Skeletal muscle tissue (tissue), 4 donors: ENCODE results near the gene RAE1. TPM values are rescaled to one million over a fixed set of nuclear protein-coding genes. Genes with fewer than 3 reads are reported as not detected.

ENCODE experiments used
- H3K27ac ChIP-seq: one replicate; pipeline ENCODE4 v1.7.0; 2013; ENCODE audit warnings: mild to moderate bottlenecking, low read depth, low read length, inconsistent platforms
- H3K27me3 ChIP-seq, 3 donors: one replicate each; pipeline ENCODE4 v1.7.0; 2013; ENCODE audit warnings: low read length in 3 of 3; ENCODE audit not compliant: control insufficient read depth in 3 of 3, insufficient read depth in 3 of 3
- H3K36me3 ChIP-seq, 3 donors: one replicate each; pipeline ENCODE4 v1.7.0; 2013; ENCODE audit warnings: low read length in 3 of 3; ENCODE audit not compliant: control insufficient read depth in 3 of 3, insufficient read depth in 3 of 3
- H3K4me1 ChIP-seq, 3 donors: one replicate each; pipeline ENCODE4 v1.7.0; 2013; ENCODE audit warnings: low read length in 3 of 3, mild to moderate bottlenecking in 3 of 3; ENCODE audit not compliant: control insufficient read depth in 3 of 3, insufficient read depth in 3 of 3
- H3K4me3 ChIP-seq, 3 donors: one replicate each; pipeline ENCODE4 v1.7.0; 2013; ENCODE audit warnings: low read length in 3 of 3
- H3K9ac ChIP-seq, 3 donors: one replicate each; pipeline ENCODE4 v1.7.0; 2013; ENCODE audit warnings: low read length in 3 of 3, mild to moderate bottlenecking in 3 of 3, moderate library complexity in 2 of 3, low read depth in 1 of 3
- H3K9me3 ChIP-seq, 3 donors: one replicate each; pipeline ENCODE4 v1.7.0; 2013; ENCODE audit warnings: low read length in 3 of 3; ENCODE audit not compliant: control insufficient read depth in 3 of 3
- total RNA-seq: library from RNA; depleted of rRNA; stranded (reverse); fragments of >200 nt; gene quantifications from one replicate; pipeline ENCODE4 v1.2.3, GENCODE V29; 2014
- donor health status: Osteomylitis.

Gene RAE1
- total RNA-seq, 1 donor from 2014 or later: 18.3 TPM

- H3K36me3 ChIP-seq: peaks cover 13 to 15% (median 14%) of the 10 kb centered on the region in 3 donors
- peak overlapping the region; percentile 86 to 98 (median 96) for H3K9ac ChIP-seq
- H3K9me3 ChIP-seq: no peaks in the 10 kb centered on the region
- peaks cover 54 to 59% (median 56%) of the 10 kb centered on the region in 3 donors for H3K4me1 ChIP-seq
- peak overlapping the region; percentile 78 to 89 (median 83) for H3K4me3 ChIP-seq
- H3K27ac ChIP-seq: peak overlapping the region; percentile 90
- H3K27me3 ChIP-seq: no peaks in the 10 kb centered on the region
Measured at GRCh38 chr20:57391439-57392301, 40.6 kb downstream of the RAE1 start.

DNA sequence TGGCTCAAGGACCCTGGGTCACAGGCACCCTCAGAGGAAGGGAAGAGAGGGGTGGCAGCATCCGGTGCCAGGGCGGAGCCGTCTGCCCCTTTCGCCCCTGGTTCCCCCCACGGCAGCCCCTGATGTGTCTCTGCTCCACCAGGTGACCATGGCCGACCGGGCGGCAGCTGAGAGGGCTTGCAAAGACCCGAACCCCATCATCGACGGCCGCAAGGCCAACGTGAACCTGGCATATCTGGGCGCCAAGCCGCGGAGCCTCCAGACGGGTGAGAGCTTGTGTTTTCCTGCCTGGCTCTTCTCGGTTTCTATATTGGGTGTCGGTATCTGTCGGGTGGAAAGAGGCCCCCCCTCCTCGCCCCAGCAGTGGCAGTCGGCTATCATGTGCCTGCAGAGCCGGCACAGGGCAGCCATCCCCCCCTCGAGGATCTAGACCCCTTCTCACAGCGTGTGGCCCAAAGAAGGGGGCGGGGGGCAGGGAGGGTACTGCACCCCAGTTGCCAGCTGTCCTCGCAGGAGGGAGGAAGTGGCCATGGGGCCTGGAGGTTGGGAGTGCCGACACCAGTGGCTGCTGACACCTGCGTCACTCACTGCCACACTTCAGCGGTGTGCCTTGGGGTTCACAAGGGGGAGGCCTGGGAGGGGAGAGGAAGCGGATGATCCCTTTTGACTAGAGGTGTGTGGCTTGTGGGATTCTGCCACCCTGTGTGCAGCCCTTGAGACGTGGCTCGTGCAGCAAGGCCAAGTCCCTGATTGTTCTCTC, 41.6 kb downstream of the RAE1 start:
- Histone ChIP-seq H3K36me3 (peaks cover 22 to 25% (median 23%) of the 10 kb centered on the region in 3 donors), H3K4me1 (peaks cover 64 to 69% (median 66%) of the 10 kb centered on the region in 3 donors), H3K27me3 (no peaks in the 10 kb centered on the region), H3K9me3 (no peaks in the 10 kb centered on the region), H3K4me3 (peak overlapping the region; percentile 71 to 89 (median 77)), H3K9ac (peak overlapping the region; percentile 86 to 98 (median 96)), H3K27ac (peak overlapping the region; percentile 90)

GRCh38 chr20:57393321-57394120, 42.5 kb downstream of the RAE1 start:
- H3K9me3 ChIP-seq: no peaks in the 10 kb centered on the region
- peaks cover 72 to 78% (median 74%) of the 10 kb centered on the region in 3 donors for H3K4me1 ChIP-seq
- H3K36me3 ChIP-seq: peaks cover 22 to 27% (median 23%) of the 10 kb centered on the region in 3 donors
- peak overlapping the region; percentile 71 to 89 (median 77) for H3K4me3 ChIP-seq
- peak overlapping the region; percentile 90 for H3K27ac ChIP-seq
- H3K27me3 ChIP-seq: no peaks in the 10 kb centered on the region
- H3K9ac ChIP-seq: peak overlapping the region; percentile 77 to 98 (median 86)

DNA sequence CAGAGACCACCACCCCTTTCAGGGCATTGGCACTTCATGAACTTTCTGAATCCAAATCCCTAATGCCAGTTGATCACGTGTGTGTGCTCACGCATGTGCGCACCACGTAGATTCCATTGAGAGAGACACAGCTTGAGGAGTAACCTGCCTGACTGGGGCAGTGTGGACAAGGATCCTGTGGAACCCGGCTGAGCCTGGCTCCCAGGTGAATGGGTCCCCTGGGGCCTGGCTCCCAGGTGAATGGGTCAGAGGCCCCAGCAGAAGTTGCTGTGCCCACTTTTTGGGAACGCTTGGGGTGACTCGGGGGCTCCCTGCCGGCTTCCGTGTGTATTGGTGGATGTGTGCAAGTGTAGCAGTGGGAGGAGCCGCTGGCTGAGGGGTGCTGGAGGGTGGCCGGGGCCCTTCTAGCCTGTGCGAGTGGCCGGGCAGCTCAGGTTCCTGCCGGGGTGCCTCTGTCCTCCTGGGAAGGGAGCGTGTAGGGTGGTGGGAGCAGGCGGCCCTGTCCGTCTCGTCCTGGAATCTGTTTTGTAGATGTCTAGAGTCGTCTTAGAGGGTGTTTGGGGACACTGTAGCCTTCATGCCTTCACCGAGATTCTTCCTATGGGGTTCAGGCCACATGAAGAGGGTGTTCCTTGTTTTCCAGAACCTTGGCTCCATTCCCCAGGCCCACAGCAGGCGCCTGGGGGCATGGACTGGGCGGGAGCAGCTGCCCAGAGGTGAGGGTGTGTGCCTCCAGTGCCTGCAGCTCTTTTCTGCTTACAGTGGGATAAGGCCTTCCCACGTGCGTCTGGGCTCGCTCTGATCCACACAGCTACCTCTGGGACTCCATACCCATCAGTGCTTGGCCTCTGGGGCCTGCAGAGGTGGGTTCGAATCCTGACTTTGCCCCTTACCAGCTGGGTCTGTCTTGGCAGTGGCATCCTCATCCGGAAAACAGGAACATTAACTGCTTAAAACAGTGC, 43.3 kb downstream of the RAE1 start:
- no peaks in the 10 kb centered on the region for H3K9me3 ChIP-seq
- peaks cover 22 to 27% (median 23%) of the 10 kb centered on the region in 3 donors for H3K36me3 ChIP-seq
- peaks cover 80 to 85% (median 82%) of the 10 kb centered on the region in 3 donors for H3K4me1 ChIP-seq
- H3K9ac ChIP-seq: peak overlapping the region; percentile 77 to 98 (median 86)
- H3K4me3 ChIP-seq: peak overlapping the region; percentile 71 to 89 (median 77)
- peak overlapping the region; percentile 90 for H3K27ac ChIP-seq
- no peaks in the 10 kb centered on the region for H3K27me3 ChIP-seq

DNA sequence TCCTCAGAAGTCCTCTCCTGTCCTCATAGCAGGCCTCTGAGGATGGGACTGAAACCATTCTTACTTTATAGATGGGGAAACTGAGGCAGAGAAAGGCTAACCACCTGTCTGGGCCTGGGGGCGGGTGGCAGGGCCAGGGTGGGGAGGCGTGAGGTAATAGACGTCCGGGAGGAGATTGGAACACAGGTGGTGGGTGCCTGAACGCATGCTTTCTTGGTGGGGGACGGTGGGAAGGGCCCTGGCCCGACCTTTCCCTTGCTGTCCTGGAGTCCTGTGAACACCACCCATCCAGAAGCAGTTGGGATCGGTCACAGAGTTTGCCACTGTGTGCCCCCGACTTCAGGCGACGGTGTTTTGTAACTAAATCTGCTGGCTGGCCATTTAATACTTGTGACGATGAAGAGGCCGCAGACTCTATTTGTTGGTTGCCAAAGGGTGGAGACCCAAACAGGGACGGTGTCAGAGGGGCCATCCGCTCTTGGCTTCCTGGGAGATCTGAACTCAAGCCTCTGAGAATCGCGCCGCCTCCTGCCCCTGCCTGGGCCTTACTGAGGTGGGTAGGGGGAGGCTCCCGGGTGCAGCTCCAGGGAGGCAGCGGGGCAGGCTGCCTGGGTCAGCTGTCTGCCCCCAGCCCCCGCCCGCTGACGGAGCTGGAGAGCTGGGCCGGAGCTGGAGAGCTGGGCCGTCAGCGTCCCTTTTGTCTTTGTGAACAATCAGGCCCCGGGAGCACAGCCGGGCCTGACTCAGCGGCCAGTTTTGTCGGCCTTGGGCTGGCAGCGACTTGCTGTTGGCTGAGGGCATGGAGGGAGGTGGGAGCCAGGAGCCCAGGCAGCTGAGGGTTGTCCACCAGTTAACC, 44.3 kb downstream of the RAE1 start:
- H3K4me3 ChIP-seq: peak overlapping the region; percentile 65 to 89 (median 71)
- H3K9ac ChIP-seq: peak overlapping the region; percentile 77 to 98 (median 86)
- no peaks in the 10 kb centered on the region for H3K9me3 ChIP-seq
- peaks cover 23 to 27% (median 27%) of the 10 kb centered on the region in 3 donors for H3K36me3 ChIP-seq
- H3K27ac ChIP-seq: peak overlapping the region; percentile 90
- H3K27me3 ChIP-seq: no peaks in the 10 kb centered on the region
- peaks cover 80 to 86% (median 83%) of the 10 kb centered on the region in 3 donors for H3K4me1 ChIP-seq

DNA sequence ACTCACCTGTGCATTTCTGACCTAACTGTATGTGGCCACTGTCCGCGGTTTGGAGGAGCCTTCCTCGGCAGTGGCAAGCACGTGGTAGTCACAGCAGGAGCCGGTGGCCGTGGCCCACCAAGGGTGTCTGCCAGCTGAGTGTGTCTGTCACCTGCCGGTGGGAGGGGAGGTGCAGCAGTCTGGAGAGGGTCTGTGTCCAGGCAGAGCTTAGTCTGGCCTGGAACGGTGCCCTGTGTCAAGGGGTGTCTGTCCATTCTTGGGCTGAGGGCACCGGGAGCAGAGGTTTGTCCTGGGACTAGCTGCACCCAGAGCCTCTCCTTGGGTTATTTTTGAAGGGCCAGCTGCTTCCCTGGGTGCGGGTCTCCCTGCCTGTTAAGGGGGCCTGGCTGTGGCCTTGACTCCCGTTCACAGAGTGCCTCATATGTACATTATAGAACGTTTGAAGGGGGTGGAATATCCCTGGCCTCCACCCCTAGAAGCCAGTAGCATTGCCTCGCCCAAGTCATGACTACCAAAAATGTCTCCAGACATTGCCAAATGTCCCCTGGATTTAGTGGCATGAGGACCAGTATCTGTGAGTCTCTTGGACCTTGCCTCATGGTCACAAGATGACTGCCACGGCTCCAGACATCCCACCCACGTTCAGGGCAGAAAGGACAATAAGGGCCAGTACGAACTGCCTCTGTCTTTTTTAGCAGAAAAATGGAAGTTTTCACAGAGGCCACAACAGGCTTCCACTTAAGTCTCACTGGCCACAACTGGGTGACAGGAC, 45.3 kb downstream of the RAE1 start:
- Histone ChIP-seq H3K36me3 (peaks cover 30 to 32% (median 31%) of the 10 kb centered on the region in 3 donors), H3K27ac (peak overlapping the region; percentile 90), H3K4me1 (peaks cover 87 to 90% (median 90%) of the 10 kb centered on the region in 3 donors), H3K9me3 (no peaks in the 10 kb centered on the region), H3K27me3 (no peaks in the 10 kb centered on the region), H3K9ac (peak overlapping the region; percentile 77 to 98 (median 86)), H3K4me3 (peak overlapping the region; percentile 46 to 71 (median 66))

- Histone ChIP-seq H3K9ac (peak overlapping the region; percentile 5 to 98 (median 17)), H3K27me3 (no peaks in the 10 kb centered on the region), H3K36me3 (peaks cover 35 to 36% (median 36%) of the 10 kb centered on the region in 3 donors), H3K4me1 (peaks cover 92 to 98% (median 93%) of the 10 kb centered on the region in 3 donors), H3K27ac (peak overlapping the region; percentile 90), H3K9me3 (no peaks in the 10 kb centered on the region), H3K4me3 (peak overlapping the region in 2 of 3 donors; percentile 50 to 53)
Measured at GRCh38 chr20:57396984-57397692, 46.1 kb downstream of the RAE1 start.
